ENCODE results near the gene CCDC187. TPM values are rescaled to one million over a fixed set of nuclear protein-coding genes. Genes with fewer than 3 reads are reported as not detected.

Gene CCDC187
- total RNA-seq, 1 donor from 2014 or later = not detected

DNA sequence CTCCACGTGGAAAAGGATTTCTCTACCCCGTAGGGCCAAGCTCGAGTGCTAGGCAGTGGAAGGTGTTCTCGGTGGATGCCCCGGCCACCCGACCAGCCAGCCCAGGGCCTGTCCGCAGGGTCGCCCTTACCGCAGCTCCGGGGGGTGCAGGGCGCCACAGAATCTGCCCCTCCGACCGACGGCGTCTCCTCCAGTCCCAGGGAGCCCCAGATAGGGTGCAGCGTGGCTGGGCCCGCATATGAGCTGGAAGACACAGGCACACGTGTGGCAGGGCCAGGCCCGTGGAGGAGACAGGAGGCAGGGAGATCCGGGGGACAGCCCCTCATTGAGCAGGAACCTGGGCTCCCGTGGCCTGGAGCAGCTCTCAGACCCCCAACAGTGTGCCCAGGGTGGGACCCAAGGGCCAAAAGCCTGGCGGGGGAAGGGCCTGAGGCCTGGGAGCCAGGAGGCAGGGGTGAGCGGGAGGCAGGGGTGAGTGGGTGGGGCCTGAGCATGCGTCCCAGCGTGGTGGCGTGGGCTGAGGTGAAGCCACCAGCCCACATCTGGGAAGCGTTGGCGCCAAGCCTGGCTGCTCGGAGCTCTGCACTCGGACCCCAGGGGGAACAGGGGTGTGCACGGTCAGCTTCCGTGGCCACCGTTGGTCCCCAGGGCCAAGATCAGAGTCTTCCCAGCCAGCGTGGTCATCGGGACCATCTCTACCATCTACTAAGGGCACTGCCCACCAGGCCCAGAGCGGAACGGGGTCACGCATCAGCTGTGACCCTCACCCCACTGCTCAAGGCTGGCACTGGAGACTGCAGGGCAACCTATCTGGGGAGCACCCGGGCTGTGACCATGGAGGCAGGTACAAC, 22.2 kb downstream of the CCDC187 start:
- H3K9me3 ChIP-seq = no peaks in the 10 kb centered on the region
- intact Hi-C loops (cut with DNase I) = no loop called here
- no peak for DNase-seq (ENCODE audit: extremely low spot score in 2 of 2)
- H3K4me3 ChIP-seq = no peak overlapping the region
- no peak for TF ChIP-seq POLR2AphosphoS5 (IDR thresholded peaks at IDR 0.05; ENCODE audit: insufficient read depth in 1 of 2, low read depth in 1 of 2)
- no peak for TF ChIP-seq POLR2A (IDR thresholded peaks at IDR 0.05)
- TF ChIP-seq, protein P1, sequence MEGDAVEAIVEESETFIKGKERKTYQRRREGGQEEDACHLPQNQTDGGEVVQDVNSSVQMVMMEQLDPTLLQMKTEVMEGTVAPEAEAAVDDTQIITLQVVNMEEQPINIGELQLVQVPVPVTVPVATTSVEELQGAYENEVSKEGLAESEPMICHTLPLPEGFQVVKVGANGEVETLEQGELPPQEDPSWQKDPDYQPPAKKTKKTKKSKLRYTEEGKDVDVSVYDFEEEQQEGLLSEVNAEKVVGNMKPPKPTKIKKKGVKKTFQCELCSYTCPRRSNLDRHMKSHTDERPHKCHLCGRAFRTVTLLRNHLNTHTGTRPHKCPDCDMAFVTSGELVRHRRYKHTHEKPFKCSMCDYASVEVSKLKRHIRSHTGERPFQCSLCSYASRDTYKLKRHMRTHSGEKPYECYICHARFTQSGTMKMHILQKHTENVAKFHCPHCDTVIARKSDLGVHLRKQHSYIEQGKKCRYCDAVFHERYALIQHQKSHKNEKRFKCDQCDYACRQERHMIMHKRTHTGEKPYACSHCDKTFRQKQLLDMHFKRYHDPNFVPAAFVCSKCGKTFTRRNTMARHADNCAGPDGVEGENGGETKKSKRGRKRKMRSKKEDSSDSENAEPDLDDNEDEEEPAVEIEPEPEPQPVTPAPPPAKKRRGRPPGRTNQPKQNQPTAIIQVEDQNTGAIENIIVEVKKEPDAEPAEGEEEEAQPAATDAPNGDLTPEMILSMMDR (IDR thresholded peaks at IDR 0.05) = no peak
- no peaks in the 10 kb centered on the region for H3K27me3 ChIP-seq
- no peak overlapping the region for H3K27ac ChIP-seq
- no peaks in the 10 kb centered on the region for H3K4me1 ChIP-seq
- H3K36me3 ChIP-seq = no peaks in the 10 kb centered on the region

DNA sequence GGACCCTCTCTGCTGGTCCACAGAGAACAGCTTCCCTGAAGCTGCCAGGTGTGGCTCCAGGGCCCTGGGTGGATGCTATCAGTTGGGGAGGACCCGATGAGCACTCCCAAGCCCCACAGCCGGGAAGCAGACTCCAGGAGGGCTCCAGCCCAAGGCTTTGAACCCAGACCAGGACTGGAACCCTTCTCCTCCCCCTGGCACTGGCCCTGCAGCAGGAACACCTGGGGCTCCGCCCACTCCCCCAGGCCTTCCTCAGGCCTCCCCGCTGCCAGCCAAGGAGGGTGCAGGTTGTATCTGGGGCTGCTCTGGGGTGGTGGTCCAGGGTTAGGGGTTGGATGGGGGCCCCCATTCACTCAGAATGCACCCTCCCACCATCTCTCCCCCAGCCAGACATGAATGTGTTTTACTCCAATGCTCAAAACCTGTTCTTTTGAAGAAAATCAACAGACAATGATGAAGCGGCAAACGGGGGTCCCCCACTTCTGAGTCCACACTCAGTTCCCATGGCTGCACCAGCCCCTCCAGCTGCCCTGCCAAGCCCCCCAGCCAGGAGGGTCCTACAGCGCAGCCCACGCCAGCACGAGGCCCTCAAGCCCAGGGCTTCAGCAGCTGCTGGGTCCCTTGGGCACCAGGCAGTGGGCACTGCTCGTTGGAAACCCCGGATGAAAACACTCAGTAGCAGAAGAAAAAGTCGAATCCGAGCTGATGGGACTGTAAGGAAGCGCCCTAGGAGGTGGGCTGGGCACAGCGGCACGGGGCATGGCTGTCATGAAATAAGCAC, 23.2 kb downstream of the CCDC187 start:
- H3K4me1 ChIP-seq = no peaks in the 10 kb centered on the region
- H3K36me3 ChIP-seq = no peaks in the 10 kb centered on the region
- H3K27me3 ChIP-seq = no peaks in the 10 kb centered on the region
- no peak overlapping the region for H3K4me3 ChIP-seq
- TF ChIP-seq POLR2AphosphoS5 (IDR thresholded peaks at IDR 0.05; ENCODE audit: insufficient read depth in 1 of 2, low read depth in 1 of 2) (no peak), POLR2A (IDR thresholded peaks at IDR 0.05) (no peak)
- TF ChIP-seq, protein P1 (IDR thresholded peaks at IDR 0.05) = no peak
- no peak for DNase-seq (ENCODE audit: extremely low spot score in 2 of 2)
- H3K27ac ChIP-seq = no peak overlapping the region
- intact Hi-C loops (cut with DNase I) = no loop called here
- H3K9me3 ChIP-seq = no peaks in the 10 kb centered on the region

DNA sequence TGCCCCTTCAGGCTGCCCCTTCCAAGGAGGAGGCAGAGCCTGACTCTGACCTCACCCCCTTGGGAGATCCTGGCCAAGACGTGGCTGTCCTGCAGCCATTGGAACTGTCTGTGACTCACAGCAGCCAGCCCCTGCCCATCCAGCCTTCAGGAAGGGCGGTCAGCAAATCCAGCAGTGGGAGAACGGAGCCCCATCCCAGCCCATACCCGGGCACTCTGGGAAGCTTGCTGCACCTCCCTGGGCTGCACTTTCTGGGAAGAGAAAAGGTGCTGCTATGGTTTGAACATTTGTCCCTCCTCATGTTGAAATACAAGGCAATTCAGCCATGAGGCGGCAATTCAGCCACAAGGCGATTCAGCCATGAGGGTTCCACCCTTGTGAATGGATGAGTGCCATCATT, 24.4 kb downstream of the CCDC187 start:
- intact Hi-C loops (cut with DNase I) = no loop called here
- no peak overlapping the region for H3K4me3 ChIP-seq
- no peak overlapping the region for H3K27ac ChIP-seq
- H3K4me1 ChIP-seq = no peaks in the 10 kb centered on the region
- DNase-seq (ENCODE audit: extremely low spot score in 2 of 2) = no peak
- no peaks in the 10 kb centered on the region for H3K36me3 ChIP-seq
- H3K9me3 ChIP-seq = no peaks in the 10 kb centered on the region
- H3K27me3 ChIP-seq = no peaks in the 10 kb centered on the region
- no peak for TF ChIP-seq POLR2AphosphoS5 (IDR thresholded peaks at IDR 0.05; ENCODE audit: insufficient read depth in 1 of 2, low read depth in 1 of 2)
- TF ChIP-seq, protein P1 (IDR thresholded peaks at IDR 0.05) = no peak
- TF ChIP-seq POLR2A (IDR thresholded peaks at IDR 0.05) = no peak

DNA sequence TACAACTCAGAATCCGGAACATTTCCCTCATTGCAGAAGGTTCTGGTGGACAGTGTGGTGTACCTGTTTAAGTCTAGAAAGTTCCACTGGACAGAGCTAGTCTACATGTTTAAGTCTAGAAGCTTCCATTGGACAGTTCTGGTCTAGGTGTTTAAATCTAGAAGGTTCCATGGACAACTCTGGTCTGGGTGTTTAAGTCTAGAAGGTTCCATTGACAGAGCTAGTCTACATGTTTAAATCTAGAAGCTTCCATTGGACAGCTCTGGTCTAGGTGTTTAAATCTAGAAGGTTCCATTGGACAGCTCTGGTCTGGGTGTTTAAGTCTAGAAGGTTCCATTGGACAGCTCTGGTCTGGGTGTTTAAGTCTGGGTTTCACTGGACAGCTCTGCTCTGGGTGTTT, 25.0 kb downstream of the CCDC187 start:
- no peak for TF ChIP-seq POLR2AphosphoS5 (IDR thresholded peaks at IDR 0.05; ENCODE audit: insufficient read depth in 1 of 2, low read depth in 1 of 2)
- no peak for TF ChIP-seq POLR2A (IDR thresholded peaks at IDR 0.05)
- TF ChIP-seq, protein P1 (IDR thresholded peaks at IDR 0.05) = no peak
- intact Hi-C loops (cut with DNase I) = no loop called here
- DNase-seq (ENCODE audit: extremely low spot score in 2 of 2) = no peak
- Histone ChIP-seq H3K27ac (no peak overlapping the region), H3K9me3 (no peaks in the 10 kb centered on the region), H3K4me1 (no peaks in the 10 kb centered on the region), H3K4me3 (no peak overlapping the region), H3K27me3 (no peaks in the 10 kb centered on the region), H3K36me3 (no peaks in the 10 kb centered on the region)
